ENCODE results near the gene CD302. TPM values are rescaled to one million over a fixed set of nuclear protein-coding genes. Genes with fewer than 3 reads are reported as not detected.
"Not testable (repeated sequence)": the region's sequence is repeated elsewhere in the genome, so short reads cannot be mapped to it uniquely, and the experiment has no call there.

CD302 gene
- total and polyA plus RNA-seq, 7 donors, result 2.7 to 7.5 (median 4.6) TPM

GRCh38 chr2:159750873-159751272 lies 47.1 kb downstream of the CD302 start:
- TF ChIP-seq CTCF (IDR thresholded peaks at IDR 0.05), result no peak
- Histone ChIP-seq H3K27ac (no peak overlapping the region), H3K4me3 (no peak overlapping the region), H3K9me3 (no peaks in the 10 kb centered on the region), H3K27me3 (ENCODE audit: insufficient read depth in 3 of 3, low read length in 2 of 3) (no peaks in the 10 kb centered on the region), H3K4me1 (peaks cover 4% of the 10 kb centered on the region), H3K36me3 (ENCODE audit: insufficient read depth in 1 of 2, low read depth in 1 of 2) (peaks cover 12 to 97% of the 10 kb centered on the region in 2 donors)
- DNase-seq (no peak), ATAC-seq (no peak)
- 92 to 96% (median 96%) methylated on average over 1 of the region's 1 CpG for WGBS, 3 donors
- intact Hi-C loops (cut with DNase I), result no loop called here

- intact Hi-C loops (cut with DNase I), result no loop called here
- ATAC-seq (no peak), DNase-seq (no peak)
- H3K27me3 ChIP-seq (ENCODE audit: insufficient read depth in 3 of 3, low read length in 2 of 3), result no peaks in the 10 kb centered on the region
- peaks cover 12 to 96% of the 10 kb centered on the region in 2 donors for H3K36me3 ChIP-seq (ENCODE audit: insufficient read depth in 1 of 2, low read depth in 1 of 2)
- 97 to 98% (median 98%) methylated on average over 9 of the region's 9 CpGs for WGBS, 3 donors
- no peak overlapping the region for H3K27ac ChIP-seq
- TF ChIP-seq CTCF (IDR thresholded peaks at IDR 0.05), result no peak
- no peak overlapping the region for H3K4me3 ChIP-seq
- H3K9me3 ChIP-seq, result no peaks in the 10 kb centered on the region
- H3K4me1 ChIP-seq, result peaks cover 5% of the 10 kb centered on the region
These were observed 49.9 kb downstream of the CD302 start for GRCh38 chr2:159748089-159748488.

- 95 to 97% (median 96%) methylated on average over 11 of the region's 11 CpGs for WGBS, 3 donors
- H3K36me3 ChIP-seq (ENCODE audit: insufficient read depth in 1 of 2, low read depth in 1 of 2), result peaks cover 6 to 84% of the 10 kb centered on the region in 2 donors
- intact Hi-C loops (cut with DNase I); ATAC-seq; H3K4me3 ChIP-seq; H3K9me3 ChIP-seq; H3K4me1 ChIP-seq; H3K27ac ChIP-seq; DNase-seq; H3K27me3 ChIP-seq (ENCODE audit: insufficient read depth in 3 of 3, low read length in 2 of 3): not testable (repeated sequence)
These were observed 52.8 kb downstream of the CD302 start for GRCh38 chr2:159745237-159745636.

GRCh38 chr2:159744363-159744762 lies 53.6 kb downstream of the CD302 start:
- intact Hi-C loops (cut with DNase I), result no loop called here
- no peak for TF ChIP-seq CTCF (IDR thresholded peaks at IDR 0.05)
- H3K9me3 ChIP-seq, result no peaks in the 10 kb centered on the region
- DNase-seq, result no peak
- peak overlapping the region; percentile 21 for H3K27ac ChIP-seq
- peaks cover 6 to 77% of the 10 kb centered on the region in 2 donors for H3K36me3 ChIP-seq (ENCODE audit: insufficient read depth in 1 of 2, low read depth in 1 of 2)
- peak in 3 of 4 donors; percentile 37 to 51 (median 47) for ATAC-seq
- WGBS, 3 donors, result 29 to 36% (median 30%) methylated on average over 3 of the region's 3 CpGs
- H3K4me3 ChIP-seq, result no peak overlapping the region
- H3K27me3 ChIP-seq (ENCODE audit: insufficient read depth in 3 of 3, low read length in 2 of 3), result no peaks in the 10 kb centered on the region
- H3K4me1 ChIP-seq, result peaks cover 5% of the 10 kb centered on the region

GRCh38 chr2:159742846-159743245 lies 55.2 kb downstream of the CD302 start:
- H3K9me3 ChIP-seq, result no peaks in the 10 kb centered on the region
- 91 to 94% (median 93%) methylated on average over 6 of the region's 6 CpGs for WGBS, 3 donors
- DNase-seq (no peak), ATAC-seq (no peak)
- H3K4me1 ChIP-seq, result peaks cover 5% of the 10 kb centered on the region
- H3K36me3 ChIP-seq (ENCODE audit: insufficient read depth in 1 of 2, low read depth in 1 of 2), result peaks cover 2 to 77% of the 10 kb centered on the region in 2 donors
- H3K27ac ChIP-seq, result no peak overlapping the region
- no peak overlapping the region for H3K4me3 ChIP-seq
- H3K27me3 ChIP-seq (ENCODE audit: insufficient read depth in 3 of 3, low read length in 2 of 3), result no peaks in the 10 kb centered on the region
- no peak for TF ChIP-seq CTCF (IDR thresholded peaks at IDR 0.05)
- intact Hi-C loops (cut with DNase I), result loop anchor here in 1 of 2 donors (1.0 kb wide), 1 partner anchor 56 kb away; no protein-coding TSS in a partner anchor
